Prostate gland (tissue), 2 donors: ENCODE data around the gene VAMP4.

Experiments used
- CTCF ChIP-seq, 4 experiments: fragments of 200-600 bp in 2 of 4; fragments of 450-650 bp in 2 of 4; sonication (generic) in 2 of 4; IDR thresholded peaks; 1 replicate in 3 of 4; 2 replicates in 1 of 4; pipeline ENCODE4 v1.5.1; 2016 to 2019; ENCODE audit warnings: antibody characterized with exemption in 4 of 4, mild to moderate bottlenecking in 2 of 4, moderate library complexity in 2 of 4
- POLR2A ChIP-seq: fragments of 450-650 bp; IDR thresholded peaks from one replicate; pipeline ENCODE4 v1.6.1; 2016; ENCODE audit warnings: antibody characterized with exemption, mild to moderate bottlenecking
- POLR2AphosphoS5 ChIP-seq: sonication (generic); formaldehyde crosslinking; IDR thresholded peaks from one replicate; pipeline ENCODE4 v1.6.1; 2017; ENCODE audit warnings: antibody characterized with exemption

GRCh38 chr1:171753182-171753581 is 11.3 kb upstream of the VAMP4 start:
- TF ChIP-seq CTCF (IDR thresholded peaks at IDR 0.05) = no peak
- no peak for TF ChIP-seq POLR2A
- TF ChIP-seq POLR2AphosphoS5 = no peak
